Brain microvascular endothelial cell (primary cell): ENCODE measurements around the gene IFRD2.
A peak's percentile ranks its signal among the peaks of the same experiment; 100 is the strongest.

Source experiments
- DNase-seq: peaks from one replicate; pipeline ENCODE4 v3.0.0-alpha.2; 2020
- H3K27ac ChIP-seq: fragments of 250-450 bp; sonication (Bioruptor Pico); 2 replicates; pipeline ENCODE4 v1.5.1; 2020; ENCODE audit warnings: mild to moderate bottlenecking, moderate library complexity
- H3K27me3 ChIP-seq: fragments of 250-450 bp; sonication (Bioruptor Pico); replicated peaks from 2 replicates; pipeline ENCODE4 v1.5.1; 2020; ENCODE audit warnings: mild to moderate bottlenecking
- H3K36me3 ChIP-seq: fragments of 250-450 bp; sonication (Bioruptor Pico); replicated peaks from 2 replicates; pipeline ENCODE4 v1.5.1; 2020; ENCODE audit warnings: mild to moderate bottlenecking
- H3K4me3 ChIP-seq: 2 replicates; pipeline ENCODE4 v1.5.1; 2011; ENCODE audit warnings: low read depth, mild to moderate bottlenecking, control low read depth, low read length, moderate library complexity
- CTCF ChIP-seq: IDR thresholded peaks from 2 replicates; pipeline ENCODE4 v1.5.1; 2011; ENCODE audit warnings: low read depth, mild to moderate bottlenecking, moderate library complexity, low read length, control low read depth, inconsistent platforms; ENCODE audit errors: missing control alignments
- in situ Hi-C: cut with HindIII; loops from 2 replicates; pipeline ENCODE4 v1.10.0; 2017; ENCODE audit warnings: low sequenced_read_pairs, low pct_ligation_motif_present

IFRD2 gene

DNA sequence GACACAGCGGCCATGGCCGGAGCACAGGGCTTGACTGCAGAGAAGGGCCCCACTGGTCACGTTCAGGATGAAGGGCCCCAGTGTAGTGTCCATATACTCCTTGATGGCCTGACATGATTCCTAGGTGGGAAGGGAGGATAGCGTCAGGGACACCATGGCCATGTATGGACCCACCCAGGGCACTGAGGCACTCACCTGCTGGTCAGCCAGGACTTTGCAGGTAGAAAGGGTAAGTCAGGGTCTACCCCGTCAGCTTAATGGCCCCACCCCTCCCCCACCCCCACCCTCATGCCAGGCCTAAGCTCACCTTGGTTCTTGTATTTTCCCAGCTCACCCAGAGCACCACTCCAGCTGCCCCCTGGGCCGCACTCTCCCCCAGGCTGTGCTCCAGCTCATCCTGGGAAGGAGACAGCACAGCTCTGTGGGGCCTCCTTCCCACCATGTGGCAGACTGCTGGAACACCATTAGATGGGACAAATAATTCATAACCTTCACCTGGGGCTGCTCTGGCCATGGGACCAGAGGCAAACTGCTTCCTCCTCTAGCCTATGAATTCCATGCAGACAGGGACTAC, 8.5 kb upstream of the IFRD2 start:
- TF ChIP-seq CTCF, result no peak
- in situ Hi-C loops, result no loop called here
- no peak for DNase-seq
- Histone ChIP-seq H3K4me3 (no peak overlapping the region), H3K27me3 (no peaks in the 10 kb centered on the region), H3K27ac (no peak overlapping the region), H3K36me3 (no peaks in the 10 kb centered on the region)

DNA sequence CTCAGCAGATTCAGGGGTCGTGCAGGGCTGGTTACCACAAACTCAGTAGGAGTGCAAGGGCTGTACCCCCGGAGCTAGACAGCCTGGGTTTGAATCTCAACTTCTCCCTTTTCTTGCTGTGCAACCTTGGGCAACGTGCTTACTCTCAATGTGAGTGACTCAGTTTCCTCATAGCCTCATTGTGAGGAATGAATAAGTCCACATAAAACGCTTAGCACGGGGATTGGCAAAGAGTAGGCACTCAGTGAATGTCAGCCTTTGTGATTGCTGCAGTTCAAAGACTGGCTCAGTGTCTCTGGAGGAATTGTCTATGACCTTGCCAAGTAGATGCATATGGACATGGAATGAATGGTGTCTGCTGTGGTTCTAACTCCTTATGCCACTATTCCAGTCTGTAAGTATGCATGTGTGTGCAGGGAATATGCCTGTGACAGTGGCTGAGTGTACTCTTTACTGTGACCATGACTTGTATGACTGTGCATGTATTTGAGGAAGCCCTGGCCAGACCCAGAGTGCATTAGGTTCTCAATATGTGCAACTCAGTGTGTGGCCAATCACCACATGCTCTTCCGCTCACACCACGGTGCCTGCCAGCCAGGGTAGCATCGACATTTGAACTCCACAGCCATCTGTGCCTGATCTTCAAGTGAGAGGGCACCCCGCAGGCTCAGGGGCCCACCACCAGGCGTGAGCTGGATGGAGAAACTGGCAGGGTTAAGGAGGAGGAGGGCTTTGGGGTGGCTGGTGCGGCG, 7.9 kb upstream of the IFRD2 start:
- in situ Hi-C loops, result no loop called here
- H3K36me3 ChIP-seq, result no peaks in the 10 kb centered on the region
- DNase-seq, result no peak

GRCh38 chr3:50299638-50299928, 7.4 kb upstream of the IFRD2 start:
- no peak for DNase-seq
- Histone ChIP-seq H3K36me3 (no peaks in the 10 kb centered on the region), H3K27ac (peak overlapping the region; percentile 71), H3K27me3 (no peaks in the 10 kb centered on the region), H3K4me3 (peak overlapping the region; percentile 56)
- TF ChIP-seq CTCF, result no peak
- in situ Hi-C loops, result no loop called here

More for the DNA sequence above, 7.9 kb upstream of the IFRD2 start:
- peak overlapping the region; percentile 56 for H3K4me3 ChIP-seq
- TF ChIP-seq CTCF, result no peak
- H3K27me3 ChIP-seq, result no peaks in the 10 kb centered on the region
- H3K27ac ChIP-seq, result peak overlapping the region; percentile 71

- in situ Hi-C loops, result no loop called here
- H3K4me3 ChIP-seq, result peak within 1 kb of the TSS; percentile 94
- no peaks in the 10 kb centered on the region for H3K36me3 ChIP-seq
- H3K27ac ChIP-seq, result peak within 1 kb of the TSS; percentile 78
- TF ChIP-seq CTCF, result peak; percentile 46
- DNase-seq, result peak; percentile 99
- H3K27me3 ChIP-seq, result no peaks in the 10 kb centered on the region
Measured at GRCh38 chr3:50298836-50299637, 6.8 kb upstream of the IFRD2 start, which contains the start of the genes HYAL3 and NAA80. HYAL3 (minus strand) TSS chr3:50299405; CDS start chr3:50295602, 3,803 bp downstream. NAA80 (minus strand) TSS chr3:50299405; CDS start chr3:50297463, 1,942 bp downstream.

- DNase-seq, result no peak
- Histone ChIP-seq H3K36me3 (no peaks in the 10 kb centered on the region), H3K4me3 (peak overlapping the region; percentile 94), H3K27ac (peak overlapping the region; percentile 78), H3K27me3 (no peaks in the 10 kb centered on the region)
- TF ChIP-seq CTCF, result peak; percentile 50
- in situ Hi-C loops, result no loop called here
Measured at GRCh38 chr3:50297896-50298725, 5.9 kb upstream of the IFRD2 start.
